NT2/D1 (cell line): ENCODE results near the gene RAB12.

Experiments
- SUZ12 ChIP-seq: IDR thresholded peaks from 2 replicates; pipeline ENCODE4 v1.6.1; 2011; ENCODE audit not compliant: insufficient read length, insufficient read depth; ENCODE audit errors: extremely low read depth
- YY1 ChIP-seq: IDR thresholded peaks from 2 replicates; pipeline ENCODE4 v1.6.1; 2011; ENCODE audit not compliant: insufficient read length, insufficient read depth
- ZNF274 ChIP-seq: IDR thresholded peaks from 2 replicates; pipeline ENCODE4 v1.6.1; 2011; ENCODE audit warnings: mild to moderate bottlenecking, low read depth, low read length

GRCh38 chr18:8630546-8630945 is 21.3 kb downstream of the RAB12 start:
- TF ChIP-seq SUZ12 (no peak), YY1 (no peak), ZNF274 (no peak)
